GM06990 (cell line): ENCODE results near the gene ARHGAP40.

ENCODE experiments used
- DNase-seq: peaks from one replicate; pipeline ENCODE4 v3.0.0-alpha.2; 2011; ENCODE audit not compliant: insufficient read length; ENCODE audit errors: extremely low read depth
- H3K27me3 ChIP-seq: replicated peaks from 2 replicates; pipeline ENCODE4 v1.6.0; 2011; ENCODE audit warnings: low read length; ENCODE audit not compliant: control insufficient read depth, insufficient read depth
- H3K36me3 ChIP-seq: 2 replicates; pipeline ENCODE4 v1.5.1; 2011; ENCODE audit warnings: low read length; ENCODE audit not compliant: control insufficient read depth, insufficient read depth
- H3K4me3 ChIP-seq: replicated peaks from 2 replicates; pipeline ENCODE4 v1.5.1; 2011; ENCODE audit warnings: low read depth, mild to moderate bottlenecking, control low read depth, low read length
- CTCF ChIP-seq: IDR thresholded peaks from 2 replicates; pipeline ENCODE4 v1.5.1; 2011; ENCODE audit warnings: low read length, control low read depth, mild to moderate bottlenecking, inconsistent platforms; ENCODE audit not compliant: insufficient read depth, poor library complexity, severe bottlenecking

The ARHGAP40 gene

GRCh38 chr20:38583306-38583705 is 18.3 kb upstream of the ARHGAP40 start:
- H3K36me3 ChIP-seq: no peaks in the 10 kb centered on the region
- no peak for DNase-seq
- TF ChIP-seq CTCF: no peak

GRCh38 chr20:38584099-38584763 is 17.4 kb upstream of the ARHGAP40 start:
- TF ChIP-seq CTCF: no peak
- DNase-seq: no peak
- no peaks in the 10 kb centered on the region for H3K27me3 ChIP-seq
- H3K36me3 ChIP-seq: no peaks in the 10 kb centered on the region
- no peak overlapping the region for H3K4me3 ChIP-seq

More at GRCh38 chr20:38583306-38583705, 18.3 kb upstream of the ARHGAP40 start:
- no peaks in the 10 kb centered on the region for H3K27me3 ChIP-seq
- no peak overlapping the region for H3K4me3 ChIP-seq

- no peak for DNase-seq
- Histone ChIP-seq H3K36me3 (no peaks in the 10 kb centered on the region), H3K4me3 (no peak overlapping the region), H3K27me3 (peaks cover 2% of the 10 kb centered on the region; the same call in 1 of the 2 replicates)
- TF ChIP-seq CTCF: no peak
Measured at GRCh38 chr20:38585404-38586180, 16.0 kb upstream of the ARHGAP40 start.

GRCh38 chr20:38586181-38586525 is 15.5 kb upstream of the ARHGAP40 start:
- Histone ChIP-seq H3K36me3 (no peaks in the 10 kb centered on the region), H3K27me3 (peaks cover 2% of the 10 kb centered on the region; the same call in 1 of the 2 replicates), H3K4me3 (no peak overlapping the region)
- no peak for DNase-seq
- no peak for TF ChIP-seq CTCF

- Histone ChIP-seq H3K27me3 (peaks cover 3% of the 10 kb centered on the region; the same call in 1 of the 2 replicates), H3K36me3 (no peaks in the 10 kb centered on the region), H3K4me3 (no peak overlapping the region)
- DNase-seq: no peak
- TF ChIP-seq CTCF: no peak
Measured at GRCh38 chr20:38588303-38588702, 13.3 kb upstream of the ARHGAP40 start.
